ENCODE data around the gene EHD4.

EHD4 gene

DNA sequence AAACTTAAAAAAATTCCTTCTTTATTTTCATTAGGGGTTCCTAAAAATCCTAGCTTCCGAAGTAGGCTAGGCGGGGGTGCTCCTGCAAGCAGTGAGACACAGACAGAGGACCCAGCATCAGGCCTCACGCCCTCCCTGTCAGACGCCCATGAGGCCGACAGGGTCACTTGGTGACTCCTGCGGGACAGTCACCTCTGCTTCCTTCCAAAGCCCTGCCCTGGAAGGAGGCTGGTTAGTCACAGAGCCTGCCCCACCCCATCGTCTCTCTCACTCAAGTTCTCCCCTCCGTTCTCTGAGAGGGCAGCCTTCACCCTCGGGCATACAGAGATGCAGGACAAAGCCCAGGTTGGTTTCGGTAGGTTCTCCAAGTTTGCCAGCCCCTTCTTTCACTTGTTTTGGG, 38.6 kb downstream of the EHD4 start:
- no peak for DNase-seq

DNA sequence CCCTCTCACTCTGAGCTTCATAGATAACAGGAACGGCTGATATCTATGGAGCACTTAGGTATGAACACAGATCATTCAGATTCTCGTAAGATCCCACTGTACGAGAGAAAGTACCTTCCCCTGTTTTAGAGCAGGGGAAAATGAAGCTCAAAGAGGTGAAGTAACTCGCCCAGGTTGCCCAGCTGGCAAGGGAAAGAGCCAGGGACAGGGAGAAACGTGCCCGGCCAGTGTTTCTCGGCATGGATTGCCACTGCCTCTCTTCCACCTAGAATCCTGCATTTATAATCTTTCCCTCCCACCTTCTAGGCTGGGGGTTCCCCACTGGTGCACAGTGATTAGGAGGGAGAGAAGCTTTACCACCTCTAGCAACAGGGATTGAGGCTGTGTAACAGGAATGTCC, 39.0 kb downstream of the EHD4 start:
- DNase-seq, result no peak

DNA sequence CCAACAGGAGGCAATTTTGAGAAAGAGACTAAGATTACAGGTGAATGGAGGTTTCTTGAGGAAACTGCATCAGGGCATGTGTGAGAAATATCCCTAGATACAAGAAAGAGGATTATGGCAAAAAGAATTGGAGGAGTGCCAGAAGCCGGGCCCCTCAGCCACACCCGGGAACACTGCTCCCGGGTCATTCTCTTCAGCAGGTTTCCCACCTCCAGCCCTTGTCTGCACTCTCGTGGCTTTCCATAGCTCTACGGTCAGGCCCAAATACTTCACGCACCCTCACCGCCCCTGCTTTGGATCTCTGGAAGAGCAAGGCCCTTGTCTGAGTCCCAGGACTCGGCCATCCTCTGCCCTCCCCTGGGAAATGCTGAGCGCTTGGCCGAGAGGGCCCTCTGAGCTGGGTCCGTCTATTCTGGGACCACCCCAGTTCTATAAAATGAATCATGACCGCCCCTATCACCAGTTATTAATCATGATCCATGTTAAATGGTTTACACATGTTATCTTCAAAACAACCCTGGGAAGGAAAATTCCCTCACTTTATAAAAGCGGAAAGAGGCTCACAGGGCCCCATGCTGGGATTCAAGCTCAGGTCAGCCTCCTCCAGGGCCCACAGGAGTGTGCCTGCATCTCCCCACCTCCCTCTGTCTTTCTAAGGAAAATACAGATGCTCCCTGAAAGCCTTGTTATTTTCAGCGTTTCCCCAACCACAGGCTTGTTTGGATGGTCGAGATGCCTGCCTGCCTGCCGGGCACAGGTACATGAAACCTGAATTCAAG, 39.7 kb downstream of the EHD4 start:
- no peak for DNase-seq

DNA sequence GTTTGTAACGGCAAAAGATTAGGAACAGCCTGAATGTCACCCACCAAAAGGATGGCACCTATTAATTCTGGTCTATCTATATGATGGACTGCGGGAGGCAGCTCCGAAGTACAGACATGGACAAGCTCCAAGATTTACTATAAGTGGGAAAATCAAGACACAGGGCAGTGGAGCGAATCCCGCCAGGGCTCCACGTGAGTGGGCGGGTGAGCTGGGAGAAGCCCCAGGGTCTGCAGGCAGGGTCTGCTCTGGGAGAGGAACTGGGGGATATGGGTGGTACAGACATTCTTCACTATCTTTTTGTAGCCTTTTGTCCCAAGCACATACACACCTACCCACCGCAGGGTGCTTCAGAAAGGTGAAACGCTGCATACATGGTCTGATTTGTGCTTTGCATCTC, 40.3 kb downstream of the EHD4 start:
- no peak for DNase-seq

DNA sequence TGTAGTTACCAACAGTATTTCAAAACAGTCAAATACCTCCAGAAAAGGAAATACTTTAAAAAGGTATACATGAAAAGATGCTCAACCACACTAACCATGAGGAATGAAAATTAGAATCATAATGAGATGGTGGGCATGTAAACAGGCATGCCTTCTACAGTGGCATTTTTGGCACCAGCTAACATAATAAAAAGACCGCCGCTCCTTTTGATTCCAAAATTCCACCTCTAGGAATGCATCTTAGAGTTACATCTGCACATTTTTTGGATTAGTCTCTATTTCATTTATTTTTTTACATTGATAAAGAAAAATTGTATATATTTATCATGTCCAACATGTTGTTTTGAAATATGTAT, 41.5 kb downstream of the EHD4 start:
- DNase-seq, result no peak

DNA sequence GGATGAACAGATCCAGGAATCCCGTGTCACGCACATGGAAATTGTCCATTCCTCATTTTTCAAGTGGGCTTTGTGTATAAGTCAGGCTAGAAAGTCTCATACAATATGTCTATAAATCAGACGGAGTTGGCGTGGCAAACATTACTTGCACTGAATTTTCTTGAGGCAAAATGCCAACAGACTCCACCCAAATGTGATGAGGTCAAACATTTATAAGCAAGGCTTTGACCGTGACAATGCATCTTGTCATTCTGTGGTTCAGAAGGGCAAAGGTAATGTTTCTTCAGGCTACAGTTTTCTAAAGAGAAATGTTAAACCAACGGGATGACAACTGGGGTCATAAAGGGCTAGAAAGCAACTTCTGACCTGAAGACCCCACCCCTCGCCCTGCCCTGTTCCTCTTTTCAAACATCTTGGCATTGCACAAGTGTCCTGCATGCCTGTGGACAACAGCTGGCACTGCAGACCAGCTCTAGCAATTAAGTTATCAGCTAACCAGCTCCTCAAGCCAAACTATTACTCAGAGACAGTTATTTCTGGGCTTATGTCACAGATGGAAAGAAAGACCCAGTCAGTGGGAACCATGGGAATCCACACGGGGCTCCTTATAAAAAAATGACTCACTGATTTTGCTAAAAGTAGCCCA, 42.0 kb downstream of the EHD4 start:
- no peak for DNase-seq

DNA sequence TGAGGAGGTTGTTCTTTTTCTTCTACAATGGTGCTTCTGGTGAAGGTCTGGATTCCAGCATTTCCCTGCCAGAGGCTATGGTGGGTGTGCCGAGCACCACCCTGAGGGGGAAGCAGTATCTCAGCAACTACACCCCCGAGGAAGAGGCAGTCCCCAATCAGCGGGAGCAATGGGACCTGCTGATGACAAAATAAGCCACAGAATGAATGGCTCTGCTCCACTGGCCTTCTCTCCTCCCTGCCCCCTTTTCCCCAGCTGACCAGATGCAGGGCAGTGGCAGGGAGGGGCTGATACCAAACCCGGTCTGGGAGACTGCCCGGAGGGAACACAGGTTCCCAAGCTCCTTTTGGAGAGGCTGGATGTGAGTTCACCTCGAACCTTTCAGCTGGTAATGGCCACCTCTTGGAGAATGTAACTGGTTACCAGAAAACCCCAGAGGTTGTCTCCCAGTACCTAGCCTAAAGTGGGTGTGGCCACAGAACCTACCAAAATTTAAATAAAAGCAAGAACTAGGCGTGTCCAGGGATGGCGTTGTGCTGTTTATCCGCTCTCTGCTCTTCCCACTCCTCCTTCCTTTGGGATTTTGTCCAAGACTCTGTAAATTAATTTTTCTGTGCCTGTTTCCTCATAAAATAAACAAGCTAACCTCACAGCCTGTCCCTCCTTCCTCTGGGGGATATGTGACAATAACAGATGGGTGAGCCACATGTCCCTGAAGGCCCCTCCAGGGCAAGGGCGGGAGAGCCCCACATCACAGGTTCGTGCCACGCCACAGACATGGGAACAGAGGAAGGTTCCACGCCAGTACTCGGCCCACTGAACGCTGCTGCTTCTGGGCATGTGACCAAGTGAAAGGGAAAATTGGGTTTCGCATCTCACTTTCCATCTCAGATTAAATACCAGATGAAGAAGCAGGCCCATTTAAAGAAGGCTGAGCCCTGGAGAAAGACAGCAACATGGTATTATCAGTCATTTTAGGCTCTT, 43.4 kb downstream of the EHD4 start:
- DNase-seq, result no peak

DNA sequence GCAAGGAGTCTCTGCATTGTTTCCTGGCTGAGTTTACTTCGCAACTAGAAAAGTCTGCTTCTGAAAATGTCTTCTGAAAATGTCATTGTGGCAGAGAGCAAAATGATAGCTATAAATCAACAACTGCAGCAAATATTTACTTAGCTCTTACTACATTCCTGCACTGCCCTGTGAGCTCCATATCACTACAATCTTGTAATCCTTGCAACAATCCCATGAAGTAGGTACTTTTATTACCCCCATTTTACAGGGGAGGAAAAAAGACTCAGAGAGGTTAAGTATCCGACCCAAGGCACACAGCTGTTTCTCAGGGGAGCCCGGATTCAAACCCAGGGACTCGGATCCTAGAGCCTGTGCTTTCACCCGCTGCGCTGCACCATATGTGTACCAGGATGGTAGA, 44.3 kb downstream of the EHD4 start:
- no peak for DNase-seq

DNA sequence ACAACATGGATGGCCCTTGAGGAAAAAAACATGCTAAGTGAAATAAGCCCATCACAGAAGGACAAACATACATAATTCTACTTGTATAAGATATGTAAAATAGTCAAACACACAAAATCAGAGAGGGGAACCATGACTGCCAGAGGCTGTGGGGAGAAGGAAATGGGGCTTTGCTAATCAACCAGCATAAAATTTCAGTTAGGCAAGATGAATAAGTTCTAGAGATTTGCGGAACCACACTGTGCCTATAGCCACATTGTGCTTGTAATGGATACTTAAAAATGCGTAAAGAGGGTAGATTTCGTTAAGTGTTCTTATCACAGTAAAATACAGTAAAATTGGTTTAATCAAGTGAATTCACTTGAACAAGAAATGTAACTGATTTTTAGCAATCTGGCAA, 44.8 kb downstream of the EHD4 start:
- no peak for DNase-seq

DNA sequence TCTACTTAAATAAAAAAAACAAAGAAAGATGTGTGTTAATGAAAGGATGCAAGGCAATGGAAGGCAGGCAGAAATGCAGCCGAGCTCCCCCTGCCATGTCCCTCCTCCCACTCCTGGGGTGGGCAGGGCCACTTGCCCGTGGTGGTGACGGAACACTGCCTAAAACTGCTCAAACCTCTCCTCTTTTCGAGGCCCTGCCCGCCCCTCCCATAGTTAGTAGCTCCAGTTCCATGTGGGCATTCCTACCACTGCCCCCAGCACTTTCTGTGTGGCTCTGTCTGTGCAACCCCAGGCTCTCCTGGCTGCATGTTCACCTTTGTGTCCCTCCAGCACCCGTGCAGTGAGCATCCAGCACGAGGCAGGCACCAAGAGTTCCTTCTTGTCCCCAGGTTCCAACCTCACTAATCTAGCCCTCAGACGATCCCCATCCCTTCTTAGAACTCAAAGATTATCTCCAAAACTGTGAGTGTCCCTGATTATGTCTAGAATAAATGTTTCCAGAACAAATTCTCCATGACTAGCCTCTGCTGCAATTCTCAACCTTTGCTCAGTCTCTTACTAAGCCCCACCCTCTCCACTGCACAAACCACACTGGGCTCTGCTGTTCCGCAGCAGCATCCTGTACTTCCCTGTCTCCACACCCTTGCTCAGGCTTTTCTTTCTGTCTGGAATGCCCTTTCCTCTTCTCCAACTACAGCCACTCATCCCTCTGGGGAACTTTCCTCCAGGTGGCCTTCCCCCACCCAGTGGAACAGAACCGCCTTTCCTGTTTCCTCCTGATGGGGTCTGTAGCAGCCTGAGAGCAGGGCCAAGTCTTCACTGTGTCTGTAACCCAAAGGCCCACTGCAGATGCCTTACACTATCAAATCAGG, 45.9 kb downstream of the EHD4 start:
- DNase-seq, result no peak

DNA sequence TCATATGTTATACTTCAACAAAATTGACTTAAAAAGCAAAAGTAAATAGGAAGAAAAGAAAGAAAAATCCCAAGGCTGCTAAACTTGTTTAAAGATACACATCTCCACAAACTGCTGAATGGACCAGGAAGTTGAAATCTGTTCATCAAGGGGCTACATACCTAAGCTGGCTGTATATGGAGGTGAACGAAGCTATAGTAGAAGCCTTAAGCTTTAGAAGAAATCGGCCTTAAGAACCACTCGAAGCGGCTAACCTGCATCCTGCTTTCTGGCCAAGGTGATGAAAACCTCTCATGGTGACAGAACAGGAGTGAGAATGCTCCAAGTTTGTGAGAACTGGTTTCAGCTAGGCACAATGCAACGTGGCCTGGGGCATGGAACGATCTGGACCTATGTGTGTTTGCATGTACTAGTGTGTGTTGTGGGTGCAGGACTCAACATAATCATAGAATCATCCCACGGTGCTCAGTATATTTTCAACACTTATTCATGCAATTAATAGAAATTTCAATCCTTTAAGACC, 47.2 kb downstream of the EHD4 start:
- DNase-seq, result no peak

DNA sequence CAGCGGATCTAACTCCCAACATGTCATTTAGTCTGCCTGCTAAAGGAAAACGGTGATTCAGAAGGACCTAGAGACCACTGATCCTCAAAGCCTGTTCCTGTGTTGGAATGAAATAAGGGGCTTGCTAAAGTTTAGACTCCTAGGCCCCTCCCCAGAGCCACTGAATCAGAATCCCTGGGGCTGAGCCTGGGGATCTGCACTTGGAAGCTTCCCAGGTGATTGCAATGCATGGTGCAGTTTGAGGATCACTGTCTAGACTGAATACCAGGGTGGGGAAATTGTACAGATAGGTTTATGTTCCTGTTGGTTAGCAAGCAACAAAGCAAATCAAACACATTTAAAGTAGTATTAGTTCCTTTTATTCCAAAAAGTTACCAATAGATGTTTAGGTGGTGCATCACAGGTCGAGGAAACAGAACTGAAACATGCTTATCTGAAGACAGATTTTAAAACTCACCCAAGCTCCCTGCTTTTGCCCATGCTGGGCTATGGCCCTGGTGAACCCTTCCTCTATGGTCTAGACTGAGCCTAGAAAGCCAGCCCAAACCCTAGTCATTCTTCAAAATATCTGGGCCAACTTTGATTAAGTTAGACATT, 48.9 kb downstream of the EHD4 start:
- no peak for DNase-seq

DNA sequence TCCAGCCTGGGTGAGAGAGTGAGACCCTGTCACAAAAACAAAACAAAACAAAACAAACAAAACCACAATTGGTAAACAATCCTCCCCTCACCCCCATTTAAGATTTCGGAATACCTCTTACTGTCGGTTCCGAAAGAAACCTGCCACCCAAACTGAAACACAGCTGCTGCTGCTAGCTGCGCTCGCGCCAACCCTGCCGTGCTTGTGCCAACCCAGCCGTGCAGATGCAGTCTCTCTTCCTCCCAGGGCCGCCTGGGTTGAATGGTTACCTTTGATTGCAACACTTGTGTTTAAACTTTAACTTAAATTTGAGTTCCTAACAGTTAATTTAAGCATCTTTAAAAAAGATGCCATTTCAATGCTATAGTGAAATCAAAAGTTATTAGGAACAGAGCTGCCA, 50.0 kb downstream of the EHD4 start:
- no peak for DNase-seq

DNA sequence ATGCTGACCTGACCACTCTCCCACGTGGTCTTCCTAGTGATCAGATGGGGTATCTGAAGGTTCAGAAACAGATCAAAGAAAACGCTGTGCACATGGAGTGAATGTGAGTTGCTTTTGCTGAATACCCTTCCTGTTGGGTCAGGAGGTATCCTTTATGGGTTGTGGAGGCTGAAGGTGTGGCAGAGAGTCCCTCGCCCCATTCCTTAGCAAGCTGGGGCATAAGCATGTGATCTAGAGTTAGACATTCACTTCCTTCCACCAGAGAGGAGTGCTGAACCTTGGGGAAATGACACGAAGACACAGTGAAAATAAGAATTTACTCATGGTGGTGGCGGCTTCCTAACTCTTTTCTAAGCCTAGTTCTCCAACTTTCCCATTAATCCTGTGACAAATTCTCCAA, 50.7 kb downstream of the EHD4 start:
- no peak for DNase-seq

DNA sequence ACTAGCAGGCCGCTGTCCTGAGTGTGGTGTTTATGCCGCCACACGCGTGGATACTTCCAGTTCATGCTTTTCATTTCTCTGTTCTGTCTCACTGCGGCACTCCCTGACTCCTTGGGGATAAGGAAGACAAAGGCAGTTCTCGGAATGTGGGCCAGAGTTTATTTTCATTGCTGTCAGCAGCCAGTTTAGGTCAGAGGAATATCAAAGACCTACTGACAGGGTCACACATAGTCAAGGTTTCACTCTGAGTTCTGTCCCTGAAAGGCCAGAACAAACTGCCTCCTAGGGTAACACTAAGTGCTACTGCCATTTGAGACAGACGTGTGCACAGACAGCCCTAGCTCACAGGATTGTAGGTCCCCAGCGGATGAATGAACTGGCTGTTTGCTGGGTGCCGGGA, 51.2 kb downstream of the EHD4 start:
- DNase-seq, result no peak

DNA sequence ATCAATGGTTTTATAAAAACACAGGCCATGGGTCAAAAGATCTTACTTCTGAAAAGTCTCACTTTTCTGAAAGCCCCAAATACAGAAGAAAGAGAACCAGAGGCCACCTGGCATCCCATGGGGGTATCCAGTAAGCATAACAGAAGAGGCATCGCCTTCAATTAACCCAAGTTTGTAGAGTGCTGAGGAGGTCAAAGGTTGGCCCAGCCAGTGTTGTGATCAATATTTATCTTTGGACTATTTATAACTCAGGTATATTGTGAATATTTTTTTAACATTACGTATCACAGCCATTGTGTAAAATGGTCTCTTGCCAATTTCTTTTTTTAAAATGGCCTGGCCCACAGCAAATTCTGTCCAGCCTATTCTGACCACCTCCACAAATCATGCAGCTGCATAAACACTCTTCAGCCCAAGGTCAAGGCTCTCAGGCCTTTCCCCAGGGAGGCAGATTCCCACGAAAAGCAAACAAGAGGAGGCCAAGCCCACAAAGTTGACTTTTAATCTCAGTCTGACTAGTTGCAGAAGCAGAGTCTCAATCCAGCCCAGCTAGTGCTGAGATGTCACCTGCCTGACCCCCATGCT, 52.3 kb downstream of the EHD4 start:
- DNase-seq, result no peak

DNA sequence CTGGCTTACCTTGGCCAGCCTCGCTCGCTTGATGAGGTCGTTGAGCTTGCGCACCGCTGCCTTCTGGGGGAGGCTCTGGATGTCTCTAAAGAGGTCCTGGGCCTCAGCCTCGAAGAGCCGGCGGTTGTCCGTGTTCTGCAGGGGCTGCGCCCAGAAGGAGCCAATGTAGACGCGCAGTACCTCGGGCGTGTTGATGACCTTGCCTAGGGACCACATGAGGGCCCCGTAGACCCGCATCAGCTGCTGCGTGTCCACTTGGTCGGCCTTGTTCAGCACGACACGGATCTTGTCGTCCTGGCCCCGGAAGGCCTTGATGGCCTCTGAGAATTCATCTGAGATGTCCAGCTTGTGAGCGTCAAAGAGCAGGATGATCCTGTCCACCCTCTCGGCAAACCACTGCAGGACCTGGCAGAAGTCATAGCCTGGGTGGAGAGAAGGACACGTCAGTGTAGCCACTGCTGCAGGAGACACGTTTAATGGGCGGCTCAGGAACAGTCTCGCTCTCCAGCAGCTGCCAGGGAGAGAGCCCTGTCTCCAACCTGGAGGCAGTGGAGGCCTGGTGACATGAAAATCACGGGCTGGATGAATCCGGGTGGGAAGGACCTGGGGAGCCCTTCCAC, 53.0 kb downstream of the EHD4 start:
- no peak for DNase-seq

DNA sequence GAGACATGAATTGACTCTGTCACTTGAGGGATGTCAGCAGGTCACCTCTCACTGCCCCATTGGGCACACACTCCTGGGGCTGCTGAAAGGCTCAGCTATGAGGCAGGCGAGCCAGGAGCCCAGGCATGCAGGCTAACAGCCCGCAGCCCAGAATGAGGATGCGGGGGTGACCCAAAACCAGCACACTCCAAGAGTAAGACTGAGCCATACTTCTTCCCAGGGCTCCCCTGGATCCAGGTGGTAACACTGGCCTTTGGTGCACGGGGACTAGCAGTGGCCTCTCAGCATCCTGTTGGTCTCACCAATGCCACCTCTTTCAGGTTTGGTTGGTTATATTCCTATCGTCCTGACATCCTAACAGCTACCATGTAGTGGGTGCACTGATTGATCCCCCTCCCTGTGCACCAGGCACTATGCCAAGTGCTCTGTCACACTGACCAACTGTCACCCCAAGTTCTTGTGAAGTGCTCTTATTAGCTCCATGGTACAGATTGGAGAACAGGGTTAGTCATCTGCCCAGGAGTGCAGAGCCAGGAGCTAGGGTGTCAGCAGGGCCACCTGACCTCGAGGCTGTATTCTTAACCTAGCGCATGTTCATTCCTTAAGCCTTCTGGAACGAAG, 53.7 kb downstream of the EHD4 start:
- no peak for DNase-seq

DNA sequence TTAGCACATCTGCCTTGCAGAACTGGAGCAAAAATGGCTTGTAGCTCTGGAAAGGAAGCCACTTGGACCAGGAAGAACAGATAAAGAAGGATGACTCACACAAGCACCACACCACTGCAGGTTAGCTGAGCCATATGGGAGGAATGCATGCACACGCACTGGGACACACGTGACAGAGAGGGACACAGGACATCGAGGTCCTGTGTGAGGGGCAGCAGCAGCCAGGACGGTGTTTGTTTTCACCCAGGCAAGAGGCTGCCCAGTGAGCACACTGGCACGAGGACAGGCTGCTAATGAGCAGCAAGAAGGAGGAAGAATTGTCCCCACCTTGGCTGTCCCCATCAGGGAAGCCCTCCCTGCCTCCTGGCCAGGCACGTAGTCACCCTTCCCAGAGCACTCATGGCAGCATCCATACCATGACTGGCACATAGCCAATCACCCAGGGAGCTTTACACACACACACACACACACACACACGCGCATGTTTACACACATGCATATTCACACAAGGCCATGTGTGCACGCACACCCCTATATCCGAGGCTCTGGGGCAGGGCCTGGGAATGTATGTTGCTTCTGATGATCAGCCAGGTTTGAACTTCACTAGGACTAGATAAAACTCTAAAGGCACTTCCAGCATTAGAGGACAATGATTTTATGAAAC, 54.5 kb downstream of the EHD4 start:
- no peak for DNase-seq

Measured in NCI-H1048 (cell line).